ACC112 (cell line): Measurements from ENCODE around the gene NPLOC4.

ENCODE experiments used
- H2AFZ ChIP-seq: fragments of 200-600 bp; sonication (generic); one replicate; pipeline ENCODE4 v1.6.0; 2017; ENCODE audit warnings: antibody characterized with exemption, low read length; ENCODE audit not compliant: unreplicated experiment
- H3K27ac ChIP-seq: fragments of 200-600 bp; sonication (generic); 2 replicates; pipeline ENCODE4 v1.5.1; 2014; ENCODE audit warnings: low read depth, mild to moderate bottlenecking, antibody characterized with exemption, low read length, moderate library complexity
- H3K27me3 ChIP-seq: fragments of 200-600 bp; sonication (generic); 2 replicates; pipeline ENCODE4 v1.6.1; 2014; ENCODE audit warnings: mild to moderate bottlenecking, antibody characterized with exemption, low read length, moderate library complexity, mixed read lengths; ENCODE audit not compliant: insufficient read depth
- H3K36me3 ChIP-seq: fragments of 200-600 bp; sonication (generic); 2 replicates; pipeline ENCODE4 v1.6.1; 2016; ENCODE audit warnings: mild to moderate bottlenecking, antibody characterized with exemption, low read length, moderate library complexity, mixed read lengths; ENCODE audit not compliant: insufficient read depth
- H3K4me1 ChIP-seq: fragments of 200-600 bp; sonication (generic); one replicate; pipeline ENCODE4 v1.6.1; 2016; ENCODE audit warnings: low read length, mixed read lengths; ENCODE audit not compliant: insufficient read depth, unreplicated experiment, control insufficient read depth
- H3K4me3 ChIP-seq: fragments of 200-600 bp; sonication (generic); 2 replicates; pipeline ENCODE4 v1.5.1; 2014; ENCODE audit warnings: mild to moderate bottlenecking, low read depth, low read length
- H3K79me2 ChIP-seq: fragments of 200-600 bp; sonication (generic); one replicate; pipeline ENCODE4 v1.6.0; 2016; ENCODE audit warnings: low read length; ENCODE audit not compliant: control insufficient read depth, unreplicated experiment, insufficient read depth

Gene NPLOC4

GRCh38 chr17:81538651-81539570 is 98.0 kb downstream of the NPLOC4 start:
- Histone ChIP-seq H3K36me3 (no peaks in the 10 kb centered on the region), H3K4me3 (no peak overlapping the region), H3K27ac (no peak overlapping the region), H3K27me3 (peaks cover 10% of the 10 kb centered on the region; the same call in 1 of the 2 replicates), H3K79me2 (no peaks in the 10 kb centered on the region), H3K4me1 (no peaks in the 10 kb centered on the region), H2AFZ (no peak overlapping the region)

- H3K4me3 ChIP-seq, result no peak overlapping the region
- H3K27ac ChIP-seq, result no peak overlapping the region
- peaks cover 10% of the 10 kb centered on the region; the same call in 1 of the 2 replicates for H3K27me3 ChIP-seq
Observed at GRCh38 chr17:81537856-81538555, 98.9 kb downstream of the NPLOC4 start.

GRCh38 chr17:81537343-81537855 is 99.5 kb downstream of the NPLOC4 start:
- no peaks in the 10 kb centered on the region for H3K4me1 ChIP-seq

More at GRCh38 chr17:81537856-81538555, 98.9 kb downstream of the NPLOC4 start:
- H3K79me2 ChIP-seq, result no peaks in the 10 kb centered on the region
- H3K36me3 ChIP-seq, result no peaks in the 10 kb centered on the region
- H3K4me1 ChIP-seq, result no peaks in the 10 kb centered on the region
- no peak overlapping the region for H2AFZ ChIP-seq

GRCh38 chr17:81536299-81537290 is 100.3 kb downstream of the NPLOC4 start:
- no peak overlapping the region for H2AFZ ChIP-seq
- no peaks in the 10 kb centered on the region for H3K79me2 ChIP-seq
- H3K36me3 ChIP-seq, result no peaks in the 10 kb centered on the region
- peaks cover 10% of the 10 kb centered on the region; the same call in 1 of the 2 replicates for H3K27me3 ChIP-seq
- no peak overlapping the region for H3K4me3 ChIP-seq
- no peaks in the 10 kb centered on the region for H3K4me1 ChIP-seq
- H3K27ac ChIP-seq, result no peak overlapping the region

More at GRCh38 chr17:81537343-81537855, 99.5 kb downstream of the NPLOC4 start:
- Histone ChIP-seq H3K36me3 (no peaks in the 10 kb centered on the region), H2AFZ (no peak overlapping the region), H3K27me3 (peaks cover 10% of the 10 kb centered on the region; the same call in 1 of the 2 replicates), H3K4me3 (no peak overlapping the region), H3K79me2 (no peaks in the 10 kb centered on the region), H3K27ac (no peak overlapping the region)

GRCh38 chr17:81535480-81536298 is 101.2 kb downstream of the NPLOC4 start:
- Histone ChIP-seq H3K79me2 (no peaks in the 10 kb centered on the region), H3K4me3 (no peak overlapping the region), H2AFZ (no peak overlapping the region), H3K27ac (no peak overlapping the region), H3K36me3 (no peaks in the 10 kb centered on the region), H3K4me1 (no peaks in the 10 kb centered on the region), H3K27me3 (peaks cover 10% of the 10 kb centered on the region; the same call in 1 of the 2 replicates)

GRCh38 chr17:81535007-81535328 is 101.9 kb downstream of the NPLOC4 start:
- Histone ChIP-seq H2AFZ (no peak overlapping the region), H3K4me1 (no peaks in the 10 kb centered on the region), H3K4me3 (no peak overlapping the region)

DNA sequence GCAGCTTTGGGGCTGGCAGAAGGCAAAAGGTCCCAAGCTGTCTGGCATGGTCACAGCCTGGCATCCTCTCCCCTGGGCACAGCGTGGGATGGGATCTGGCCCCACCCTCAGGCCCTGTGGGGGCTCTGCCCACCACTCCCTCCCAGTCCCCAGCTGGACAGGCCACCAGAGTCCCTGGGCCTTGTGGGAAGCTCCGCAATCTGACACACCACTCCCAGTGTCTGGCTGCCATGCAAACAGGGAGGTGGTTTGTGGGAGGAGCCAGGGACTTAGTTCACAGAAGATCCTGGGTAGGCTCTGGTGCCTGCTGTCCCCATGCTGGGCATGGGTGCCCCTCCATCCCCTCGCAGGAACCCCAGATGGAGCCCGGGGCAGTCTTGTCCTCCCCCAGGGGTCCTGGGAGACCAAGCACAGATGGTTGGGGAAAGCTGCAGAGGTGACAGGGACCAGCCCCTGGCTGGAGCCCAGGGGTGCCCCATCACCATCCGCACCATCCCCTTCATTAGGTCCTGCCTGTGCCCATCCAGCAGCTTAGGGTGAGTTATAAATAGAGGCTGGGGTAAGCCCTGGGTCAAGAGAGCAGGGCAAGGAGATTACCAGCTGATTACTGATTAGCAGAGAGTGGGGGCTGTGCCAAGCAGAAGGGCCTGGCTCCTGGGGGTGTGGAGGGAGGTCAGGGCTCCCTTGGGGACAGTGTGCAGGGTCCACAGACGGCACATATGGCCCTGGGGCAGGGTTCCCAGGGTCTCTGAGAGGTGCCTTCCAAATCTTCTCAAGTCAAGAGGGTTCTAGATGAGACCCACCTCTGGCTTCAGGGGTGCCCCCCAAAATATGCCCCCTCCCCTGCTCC is 102.5 kb downstream of the NPLOC4 start:
- Histone ChIP-seq H2AFZ (no peak overlapping the region), H3K4me3 (no peak overlapping the region), H3K27me3 (peaks cover 11% of the 10 kb centered on the region; the same call in 1 of the 2 replicates), H3K27ac (no peak overlapping the region), H3K79me2 (no peaks in the 10 kb centered on the region), H3K4me1 (no peaks in the 10 kb centered on the region), H3K36me3 (no peaks in the 10 kb centered on the region)

More at GRCh38 chr17:81535007-81535328, 101.9 kb downstream of the NPLOC4 start:
- Histone ChIP-seq H3K36me3 (no peaks in the 10 kb centered on the region), H3K27ac (no peak overlapping the region), H3K27me3 (peaks cover 10% of the 10 kb centered on the region; the same call in 1 of the 2 replicates), H3K79me2 (no peaks in the 10 kb centered on the region)

- no peak overlapping the region for H3K4me3 ChIP-seq
- no peaks in the 10 kb centered on the region for H3K36me3 ChIP-seq
- peaks cover 13% of the 10 kb centered on the region; the same call in 1 of the 2 replicates for H3K27me3 ChIP-seq
- no peak overlapping the region for H2AFZ ChIP-seq
- no peaks in the 10 kb centered on the region for H3K4me1 ChIP-seq
- no peak overlapping the region for H3K27ac ChIP-seq
- no peaks in the 10 kb centered on the region for H3K79me2 ChIP-seq
Observed at GRCh38 chr17:81533339-81534141, 103.4 kb downstream of the NPLOC4 start.
